Liver (tissue), 9 donors: ENCODE data around the gene DPPA2. TPM values are rescaled to one million over a fixed set of nuclear protein-coding genes. Genes with fewer than 3 reads are reported as not detected.

Experiments used
- DNase-seq: peaks from one replicate; pipeline ENCODE4 v3.0.0-alpha.2; 2017; ENCODE audit warnings: low spot score
- H3K27ac ChIP-seq, 2 donors: one replicate each; pipeline ENCODE4 v1.7.0; 2013; ENCODE audit warnings: inconsistent platforms in 2 of 2, low read length in 2 of 2, control low read depth in 1 of 2, low read depth in 1 of 2, mild to moderate bottlenecking in 1 of 2
- H3K27me3 ChIP-seq, 4 donors: one replicate each; pipeline versions ENCODE4 v1.6.1 to v1.7.0; 2013; ENCODE audit warnings: low read length in 3 of 4, inconsistent platforms in 1 of 4, mild to moderate bottlenecking in 1 of 4, moderate library complexity in 1 of 4; ENCODE audit not compliant: control insufficient read depth in 4 of 4, insufficient read depth in 4 of 4
- H3K36me3 ChIP-seq, 4 donors: one replicate each; pipeline versions ENCODE4 v1.6.1 to v1.7.0; 2013; ENCODE audit warnings: low read length in 3 of 4, mild to moderate bottlenecking in 3 of 4, low read depth in 1 of 4, moderate library complexity in 1 of 4; ENCODE audit not compliant: control insufficient read depth in 4 of 4, insufficient read depth in 3 of 4
- H3K4me1 ChIP-seq, 4 donors: one replicate each; pipeline versions ENCODE4 v1.6.1 to v1.7.0; 2013; ENCODE audit warnings: low read length in 3 of 4, mild to moderate bottlenecking in 3 of 4, moderate library complexity in 1 of 4; ENCODE audit not compliant: control insufficient read depth in 4 of 4, insufficient read depth in 4 of 4
- H3K4me3 ChIP-seq, 3 donors: one replicate each; pipeline versions ENCODE4 v1.6.1 to v1.7.0; 2013; ENCODE audit warnings: low read length in 3 of 3, control low read depth in 1 of 3, low read depth in 1 of 3, mild to moderate bottlenecking in 1 of 3
- H3K9ac ChIP-seq, 2 donors: one replicate each; pipeline ENCODE4 v1.7.0; 2013; ENCODE audit warnings: low read length in 2 of 2, mild to moderate bottlenecking in 2 of 2, moderate library complexity in 2 of 2, control low read depth in 1 of 2, low read depth in 1 of 2
- H3K9me3 ChIP-seq, 4 donors: one replicate each; pipeline versions ENCODE4 v1.6.1 to v1.7.0; 2013; ENCODE audit warnings: low read length in 3 of 4; ENCODE audit not compliant: control insufficient read depth in 4 of 4
- CTCF ChIP-seq: fragments of 150-350 bp; IDR thresholded peaks from 2 replicates; pipeline ENCODE4 v1.5.1; 2017; ENCODE audit warnings: improper control_type of control experiment, low read depth, low read length; ENCODE audit not compliant: missing input control
- EGR1 ChIP-seq, 2 donors: IDR thresholded peaks; 2 replicates each; pipeline ENCODE4 v1.6.1; 2016 to 2018; ENCODE audit warnings: antibody characterized with exemption in 2 of 2, low read depth in 2 of 2
- FOXA1 ChIP-seq: IDR thresholded peaks from 2 replicates; pipeline ENCODE4 v1.6.1; 2016; ENCODE audit warnings: antibody characterized with exemption
- GABPA ChIP-seq, 2 donors: IDR thresholded peaks in 1 of 2; conservative IDR thresholded peaks in 1 of 2; 2 replicates each; pipeline ENCODE4 v1.6.1; 2016; ENCODE audit warnings: antibody characterized with exemption in 2 of 2, mild to moderate bottlenecking in 1 of 2, moderate library complexity in 1 of 2
- HNF4A ChIP-seq, 2 donors: conservative IDR thresholded peaks; 2 replicates each; pipeline ENCODE4 v1.6.1; 2016; ENCODE audit warnings: antibody characterized with exemption in 2 of 2, mild to moderate bottlenecking in 2 of 2
- HNF4G ChIP-seq: IDR thresholded peaks from 2 replicates; pipeline ENCODE4 v1.6.1; 2016; ENCODE audit warnings: antibody characterized with exemption
- JUND ChIP-seq, 2 donors: IDR thresholded peaks; 2 replicates each; pipeline ENCODE4 v1.6.1; 2016; ENCODE audit warnings: antibody characterized with exemption in 2 of 2
- NR2F2 ChIP-seq: IDR thresholded peaks from 2 replicates; pipeline ENCODE4 v1.6.1; 2016; ENCODE audit warnings: antibody characterized with exemption
- RAD21 ChIP-seq, 2 donors: IDR thresholded peaks; 2 replicates each; pipeline ENCODE4 v1.6.1; 2016; ENCODE audit warnings: antibody characterized with exemption in 2 of 2, mild to moderate bottlenecking in 2 of 2
- SP1 ChIP-seq: IDR thresholded peaks from 2 replicates; pipeline ENCODE4 v1.6.1; 2018; ENCODE audit warnings: antibody characterized with exemption, mild to moderate bottlenecking
- TAF1 ChIP-seq: conservative IDR thresholded peaks from 2 replicates; pipeline ENCODE4 v1.6.1; 2016; ENCODE audit warnings: antibody characterized with exemption, mild to moderate bottlenecking
- YY1 ChIP-seq: IDR thresholded peaks from 2 replicates; pipeline ENCODE4 v1.6.1; 2016; ENCODE audit warnings: antibody characterized with exemption, mild to moderate bottlenecking
- WGBS: extraction: QIAGEN DNeasy Blood & Tissue Kit; methylation state at CpG from one replicate; pipeline ENCODE4 v1.1.7; 2013; 5-methylcytosine and 5-hydroxymethylcytosine counted together
- polyA plus RNA-seq, 2 donors: library from polyadenylated mRNA; stranded (reverse) in 1 of 2; unstranded in 1 of 2; fragments of 200-250 nt in 1 of 2; fragments of >200 nt in 1 of 2; fragmentation: Nextera tagmentation in 1 of 2; extraction: Ambion mirVana in 1 of 2; gene quantifications; one replicate each; pipeline versions ENCODE4 v1.2.1 to v1.2.3, GENCODE V29; 2013 to 2015
- total RNA-seq, 2 donors: library from RNA; depleted of rRNA; stranded (reverse); fragments of >200 nt; gene quantifications; one replicate each; pipeline ENCODE4 v1.2.3, GENCODE V29; 2014
- TF ChIP-seq, protein P1 (sequence below): IDR thresholded peaks from 2 replicates; pipeline ENCODE4 v1.6.1; 2016; ENCODE audit warnings: antibody characterized with exemption
- TF ChIP-seq, protein P2 (sequence below): IDR thresholded peaks from 2 replicates; pipeline ENCODE4 v1.6.1; 2016; ENCODE audit warnings: antibody characterized with exemption
- donor health status: healthy.
- donor health status: healthy.
- donor health status: healthy.
- donor health status: healthy.
- donor health status: healthy.

The DPPA2 gene
- total and polyA plus RNA-seq, 4 donors = not detected

DNA sequence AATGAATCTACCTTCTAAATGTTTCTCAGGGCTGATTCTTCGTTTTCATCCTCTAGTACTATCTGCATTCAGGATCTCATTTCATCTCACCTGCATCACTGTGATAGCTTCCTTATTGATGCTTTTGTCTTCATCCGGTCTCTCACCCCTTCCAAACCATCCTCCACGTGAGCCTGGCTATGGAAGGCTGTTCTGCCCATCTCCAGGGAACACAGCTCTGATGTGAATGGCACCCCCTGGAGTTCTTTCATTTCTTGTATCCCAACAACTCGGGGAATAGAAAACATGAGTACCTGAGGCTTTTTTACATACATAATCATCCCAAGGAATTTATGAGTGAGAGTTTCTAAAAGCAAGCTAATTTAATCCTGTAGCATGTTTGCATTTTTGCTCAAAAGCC lies 29.8 kb upstream of the DPPA2 start:
- WGBS = 77% methylated on average over 4 of the region's 4 CpGs
- H3K27ac ChIP-seq = no peak overlapping the region
- H3K9me3 ChIP-seq = no peaks in the 10 kb centered on the region

GRCh38 chr3:109339714-109340648 lies 23.7 kb upstream of the DPPA2 start:
- Histone ChIP-seq H3K27ac (peak overlapping the region; percentile 65 to 67), H3K4me3 (peak overlapping the region in 2 of 3 donors; percentile 30 to 32)
- DNase-seq = no peak

More for the DNA sequence above, 29.8 kb upstream of the DPPA2 start:
- TF ChIP-seq EGR1 (IDR thresholded peaks at IDR 0.05; ENCODE audit: low read depth in 2 of 2) (no peak), FOXA1 (no peak), HNF4G (no peak), CTCF (no peak), GABPA (IDR thresholded peaks at IDR 0.05 in 1 of 2, conservative IDR thresholded peaks at IDR 0.05 in 1 of 2) (no peak), NR2F2 (no peak), JUND (IDR thresholded peaks at IDR 0.05) (no peak), SP1 (no peak), RAD21 (IDR thresholded peaks at IDR 0.05) (no peak), HNF4A (conservative IDR thresholded peaks at IDR 0.05) (no peak)
- TF ChIP-seq, protein P1, sequence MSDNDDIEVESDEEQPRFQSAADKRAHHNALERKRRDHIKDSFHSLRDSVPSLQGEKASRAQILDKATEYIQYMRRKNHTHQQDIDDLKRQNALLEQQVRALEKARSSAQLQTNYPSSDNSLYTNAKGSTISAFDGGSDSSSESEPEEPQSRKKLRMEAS = no peak
- TF ChIP-seq, protein P2, sequence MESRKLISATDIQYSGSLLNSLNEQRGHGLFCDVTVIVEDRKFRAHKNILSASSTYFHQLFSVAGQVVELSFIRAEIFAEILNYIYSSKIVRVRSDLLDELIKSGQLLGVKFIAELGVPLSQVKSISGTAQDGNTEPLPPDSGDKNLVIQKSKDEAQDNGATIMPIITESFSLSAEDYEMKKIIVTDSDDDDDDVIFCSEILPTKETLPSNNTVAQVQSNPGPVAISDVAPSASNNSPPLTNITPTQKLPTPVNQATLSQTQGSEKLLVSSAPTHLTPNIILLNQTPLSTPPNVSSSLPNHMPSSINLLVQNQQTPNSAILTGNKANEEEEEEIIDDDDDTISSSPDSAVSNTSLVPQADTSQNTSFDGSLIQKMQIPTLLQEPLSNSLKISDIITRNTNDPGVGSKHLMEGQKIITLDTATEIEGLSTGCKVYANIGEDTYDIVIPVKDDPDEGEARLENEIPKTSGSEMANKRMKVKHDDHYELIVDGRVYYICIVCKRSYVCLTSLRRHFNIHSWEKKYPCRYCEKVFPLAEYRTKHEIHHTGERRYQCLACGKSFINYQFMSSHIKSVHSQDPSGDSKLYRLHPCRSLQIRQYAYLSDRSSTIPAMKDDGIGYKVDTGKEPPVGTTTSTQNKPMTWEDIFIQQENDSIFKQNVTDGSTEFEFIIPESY = no peak
- Histone ChIP-seq H3K27me3 (no peaks in the 10 kb centered on the region), H3K9ac (no peak overlapping the region), H3K4me3 (no peak overlapping the region), H3K4me1 (peaks cover 0 to 5% (median 3%) of the 10 kb centered on the region in 4 donors), H3K36me3 (peaks cover 0 to 11% (median under 1%) of the 10 kb centered on the region in 4 donors)
- no peak for DNase-seq

More at GRCh38 chr3:109339714-109340648, 23.7 kb upstream of the DPPA2 start:
- peak overlapping the region in 1 of 2 donors; percentile 77 for H3K9ac ChIP-seq
- H3K36me3 ChIP-seq = peaks cover 0 to 5% (median under 1%) of the 10 kb centered on the region in 4 donors
- H3K27me3 ChIP-seq = no peaks in the 10 kb centered on the region
- peaks cover 0 to 21% (median 11%) of the 10 kb centered on the region in 4 donors for H3K4me1 ChIP-seq
- no peak for TF ChIP-seq TAF1
- TF ChIP-seq JUND (IDR thresholded peaks at IDR 0.05) = peak; percentile 89 to 90
- no peak for TF ChIP-seq YY1
- peak in 1 of 2 donors; percentile 6 for TF ChIP-seq HNF4A (conservative IDR thresholded peaks at IDR 0.05)
- H3K9me3 ChIP-seq = no peaks in the 10 kb centered on the region
- WGBS = 34% methylated on average over 5 of the region's 5 CpGs
